Endothelial cell of umbilical vein (primary cell): ENCODE data around the gene TRIM7. TPM values are rescaled to one million over a fixed set of nuclear protein-coding genes. Genes with fewer than 3 reads are reported as not detected.
A peak's percentile ranks its signal among the peaks of the same experiment; 100 is the strongest.

ENCODE experiments used
- BruUV-seq: library from RNA; stranded (reverse); fragments of 400-500 nt; replicated peaks from 2 replicates; lab custom pipeline; 2021; lab: Mats Ljungman, UMichigan
- CTCF ChIA-PET: fragments of 300-600, 350-600 bp; sonication (Branson Sonifier 250); formaldehyde crosslinking; loops from one replicate; lab custom pipeline; 2021; ENCODE audit warnings: antibody characterized with exemption, inconsistent platforms; lab: Charles Lee
- POLR2A ChIA-PET: fragments of 300-600, 350-600 bp; sonication (Branson Sonifier 250); formaldehyde crosslinking; loops from one replicate; lab custom pipeline; 2021; ENCODE audit warnings: antibody characterized with exemption, inconsistent platforms; lab: Charles Lee
- DNase-seq: peaks from one replicate; pipeline ENCODE4 v3.0.0-alpha.2; 2011; ENCODE audit warnings: low read depth, low spot score
- FAIRE-seq: peaks from 2 replicates; lab custom pipeline; 2011; peaks lifted over from hg19 to GRCh38; lab: Jason Lieb, UNC
- H2AFZ ChIP-seq: 2 replicates; pipeline ENCODE4 v1.6.0; 2012; ENCODE audit warnings: low read depth, low read length, control low read depth, inconsistent platforms
- H3K27ac ChIP-seq: 2 replicates; pipeline ENCODE4 v1.5.1; 2011; ENCODE audit warnings: low read depth, mild to moderate bottlenecking, control low read depth, low read length, moderate library complexity; ENCODE audit not compliant: insufficient read depth
- H3K27me3 ChIP-seq, 2 experiments: 2 replicates each; pipeline versions ENCODE4 v1.6.0 to v1.6.1; 2011; ENCODE audit warnings: low read length in 2 of 2, mixed read lengths in 1 of 2; ENCODE audit not compliant: control insufficient read depth in 2 of 2, insufficient read depth in 2 of 2
- H3K36me3 ChIP-seq, 2 experiments: 2 replicates in 1 of 2; 3 replicates in 1 of 2; pipeline ENCODE4 v1.5.1; 2011; ENCODE audit warnings: low read length in 2 of 2, mild to moderate bottlenecking in 1 of 2, moderate library complexity in 1 of 2; ENCODE audit not compliant: control insufficient read depth in 2 of 2, insufficient read depth in 2 of 2; ENCODE audit errors: extremely low read depth in 1 of 2
- H3K4me1 ChIP-seq: 3 replicates; pipeline ENCODE4 v1.5.1; 2011; ENCODE audit warnings: mild to moderate bottlenecking, low read length; ENCODE audit not compliant: control insufficient read depth, insufficient read depth; ENCODE audit errors: extremely low read depth
- H3K4me2 ChIP-seq: 2 replicates; pipeline ENCODE4 v1.6.1; 2011; ENCODE audit warnings: low read length, control low read depth, mixed read lengths; ENCODE audit not compliant: insufficient read depth
- H3K4me3 ChIP-seq, 3 experiments: fragments of 200-600 bp in 1 of 3; sonication (generic), shearing (Covaris generic) in 1 of 3; replicated peaks in 1 of 3; 2 replicates each; pipeline ENCODE4 v1.5.1; 2011 to 2016; ENCODE audit warnings: control low read depth in 3 of 3, low read length in 3 of 3, mild to moderate bottlenecking in 2 of 3, inconsistent platforms in 1 of 3, low read depth in 1 of 3, moderate library complexity in 1 of 3; ENCODE audit not compliant: insufficient read depth in 1 of 3
- H3K79me2 ChIP-seq: 2 replicates; pipeline ENCODE4 v1.6.0; 2012; ENCODE audit warnings: low read length, inconsistent platforms; ENCODE audit not compliant: control insufficient read depth, insufficient read depth
- H3K9ac ChIP-seq: replicated peaks from 2 replicates; pipeline ENCODE3; 2011; ENCODE audit warnings: low read length, control low read depth; ENCODE audit not compliant: insufficient read depth; ENCODE audit errors: extremely low read depth
- H3K9me1 ChIP-seq: replicated peaks from 3 replicates; pipeline ENCODE4 v1.6.0; 2011; ENCODE audit warnings: mild to moderate bottlenecking, low read length; ENCODE audit not compliant: control insufficient read depth, insufficient read depth; ENCODE audit errors: extremely low read depth
- H3K9me3 ChIP-seq: replicated peaks from 2 replicates; pipeline ENCODE4 v1.5.1; 2012; ENCODE audit warnings: low read length, inconsistent platforms; ENCODE audit not compliant: control insufficient read depth, insufficient read depth
- H4K20me1 ChIP-seq: replicated peaks from 2 replicates; pipeline ENCODE3; 2011; ENCODE audit warnings: mild to moderate bottlenecking, low read length; ENCODE audit not compliant: control insufficient read depth, insufficient read depth; ENCODE audit errors: extremely low read depth
- FOS ChIP-seq: IDR thresholded peaks from 2 replicates; pipeline ENCODE4 v1.6.1; 2011; ENCODE audit warnings: mild to moderate bottlenecking, low read length, moderate library complexity, borderline replicate concordance; ENCODE audit not compliant: insufficient read depth
- JUN ChIP-seq: IDR thresholded peaks from 2 replicates; pipeline ENCODE4 v1.6.1; 2011; ENCODE audit warnings: borderline replicate concordance, low read depth; ENCODE audit not compliant: insufficient read length, insufficient read depth
- MAX ChIP-seq: IDR thresholded peaks from 2 replicates; pipeline ENCODE4 v1.6.1; 2011; ENCODE audit not compliant: insufficient read depth, insufficient read length
- MYC ChIP-seq: IDR thresholded peaks from one replicate; pipeline ENCODE4 v1.6.1; 2011; ENCODE audit warnings: mild to moderate bottlenecking, low read depth, low read length
- POLR2A ChIP-seq: IDR thresholded peaks from 2 replicates; pipeline ENCODE4 v1.6.1; 2012; ENCODE audit warnings: low read depth, mild to moderate bottlenecking, control low read depth, low read length
- dilution Hi-C: fragments of 300-500 bp; cut with MboI; formaldehyde crosslinking; loops from one replicate; pipeline ENCODE4 v1.15.0; 2019; ENCODE audit warnings: low sequenced_read_pairs; ENCODE audit not compliant: extremely low pct_ligation_motif_present
- intact Hi-C: fragments of 100-400 bp; cut with micrococcal nuclease; formaldehyde crosslinking; loops from one replicate; pipeline ENCODE4 v1.10.0; 2022
- polyA plus RNA-seq, 4 experiments: library from polyadenylated mRNA; depleted of rRNA in 3 of 4; stranded (reverse) in 3 of 4; unstranded in 1 of 4; fragments of >200 nt; gene quantifications; 2 replicates each; pipeline versions ENCODE4 v1.2.1 to v1.2.3, GENCODE V29; 2011 to 2012; ENCODE audit warnings: missing spikeins in 1 of 4
- total RNA-seq: library from RNA; stranded (reverse); gene quantifications from 2 replicates; pipeline ENCODE4 v1.2.3, GENCODE V29; 2021
- TF ChIP-seq, protein P1 (sequence below), 2 donors: IDR thresholded peaks; 1 replicate in 1 of 2; 2 replicates in 1 of 2; pipeline ENCODE4 v1.5.1; 2011; ENCODE audit warnings: low read length in 2 of 2, mild to moderate bottlenecking in 2 of 2, moderate library complexity in 2 of 2, control low read depth in 1 of 2, inconsistent platforms in 1 of 2, low read depth in 1 of 2; ENCODE audit not compliant: insufficient read depth in 1 of 2; ENCODE audit errors: extremely low read depth in 1 of 2

The TRIM7 gene
- total and polyA plus RNA-seq, 2 donors (not counting 3 experiments of a cell fraction or from before 2014, with no cell fraction given): 2.7 to 3.4 TPM

- peak; percentile 78 for DNase-seq
- intact Hi-C loops: loop anchor here (1.0 kb wide), 1 partner anchor 15 kb away; the partner anchor contains the start of gene TRIM52
- CTCF ChIA-PET: interaction anchor here (0.7 kb wide), 1 partner anchor 24 kb away, joined by 3 read pairs; the partner anchor contains the start of gene TRIM41
Measured at GRCh38 chr5:181246276-181247049, 41.5 kb upstream of the TRIM7 start.

More at GRCh38 chr5:181246276-181247049, 41.5 kb upstream of the TRIM7 start:
- H3K36me3 ChIP-seq: peaks cover 7% of the 10 kb centered on the region in 2 experiments
- POLR2A ChIA-PET: no interaction called here
- H3K9me3 ChIP-seq: no peaks in the 10 kb centered on the region
- H3K4me1 ChIP-seq: peaks cover 38% of the 10 kb centered on the region
- dilution Hi-C loops: no loop called here
- FAIRE-seq: peak; percentile 83
- peak overlapping the region; percentile 55 for H2AFZ ChIP-seq
- no peaks in the 10 kb centered on the region for H3K27me3 ChIP-seq
- peak overlapping the region; percentile 61 to 75 (median 63) for H3K4me3 ChIP-seq
- H3K4me2 ChIP-seq: peak overlapping the region; percentile 61
- BruUV-seq: TSS peak; percentile 14
- no peaks in the 10 kb centered on the region for H3K9me1 ChIP-seq
- TF ChIP-seq MAX (peak; percentile 15), MYC (no peak), JUN (no peak), POLR2A (no peak), FOS (no peak)
- TF ChIP-seq, protein P1, sequence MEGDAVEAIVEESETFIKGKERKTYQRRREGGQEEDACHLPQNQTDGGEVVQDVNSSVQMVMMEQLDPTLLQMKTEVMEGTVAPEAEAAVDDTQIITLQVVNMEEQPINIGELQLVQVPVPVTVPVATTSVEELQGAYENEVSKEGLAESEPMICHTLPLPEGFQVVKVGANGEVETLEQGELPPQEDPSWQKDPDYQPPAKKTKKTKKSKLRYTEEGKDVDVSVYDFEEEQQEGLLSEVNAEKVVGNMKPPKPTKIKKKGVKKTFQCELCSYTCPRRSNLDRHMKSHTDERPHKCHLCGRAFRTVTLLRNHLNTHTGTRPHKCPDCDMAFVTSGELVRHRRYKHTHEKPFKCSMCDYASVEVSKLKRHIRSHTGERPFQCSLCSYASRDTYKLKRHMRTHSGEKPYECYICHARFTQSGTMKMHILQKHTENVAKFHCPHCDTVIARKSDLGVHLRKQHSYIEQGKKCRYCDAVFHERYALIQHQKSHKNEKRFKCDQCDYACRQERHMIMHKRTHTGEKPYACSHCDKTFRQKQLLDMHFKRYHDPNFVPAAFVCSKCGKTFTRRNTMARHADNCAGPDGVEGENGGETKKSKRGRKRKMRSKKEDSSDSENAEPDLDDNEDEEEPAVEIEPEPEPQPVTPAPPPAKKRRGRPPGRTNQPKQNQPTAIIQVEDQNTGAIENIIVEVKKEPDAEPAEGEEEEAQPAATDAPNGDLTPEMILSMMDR (IDR thresholded peaks at IDR 0.05; ENCODE audit: extremely low read depth in 1 of 2, insufficient read depth in 1 of 2, low read depth in 1 of 2, low read length in 2 of 2): peak in 1 of 2 donors; percentile 10
- H3K79me2 ChIP-seq: peaks cover 70% of the 10 kb centered on the region
- H3K9ac ChIP-seq: peak overlapping the region; percentile 92
- H3K27ac ChIP-seq: peak overlapping the region; percentile 71
- peaks cover 4% of the 10 kb centered on the region for H4K20me1 ChIP-seq
